Neuronal stem cell (in vitro differentiated cells): ENCODE results near the gene GASK1B.
A peak's percentile ranks its signal among the peaks of the same experiment; 100 is the strongest.

Experiments used
- DNase-seq: peaks from one replicate; pipeline ENCODE4 v3.0.0-alpha.2; 2013; ENCODE audit warnings: low spot score
- H2AFZ ChIP-seq: one replicate; pipeline ENCODE4 v1.6.1; 2013; ENCODE audit warnings: mild to moderate bottlenecking, low read length, inconsistent platforms
- H2AK5ac ChIP-seq: 2 replicates; pipeline ENCODE4 v1.6.1; 2013; ENCODE audit warnings: low read depth, mild to moderate bottlenecking, inconsistent platforms, low read length, moderate library complexity, mixed read lengths
- H2BK120ac ChIP-seq: 2 replicates; pipeline ENCODE4 v1.6.1; 2013; ENCODE audit warnings: low read depth, mild to moderate bottlenecking, inconsistent platforms, low read length, moderate library complexity, mixed read lengths
- H2BK12ac ChIP-seq: one replicate; pipeline ENCODE4 v1.6.1; 2013; ENCODE audit warnings: low read length, inconsistent platforms
- H2BK15ac ChIP-seq: 2 replicates; pipeline ENCODE4 v1.6.1; 2013; ENCODE audit warnings: mild to moderate bottlenecking, low read length, inconsistent platforms, mixed read lengths
- H2BK5ac ChIP-seq: one replicate; pipeline ENCODE4 v1.6.1; 2013; ENCODE audit warnings: inconsistent platforms, mild to moderate bottlenecking, low read length, moderate library complexity
- H3K14ac ChIP-seq: one replicate; pipeline ENCODE4 v1.6.1; 2013; ENCODE audit warnings: low read length, inconsistent platforms
- H3K18ac ChIP-seq: 2 replicates; pipeline ENCODE4 v1.6.1; 2013; ENCODE audit warnings: low read length, inconsistent platforms
- H3K23ac ChIP-seq: 2 replicates; pipeline ENCODE4 v1.6.1; 2013; ENCODE audit warnings: low read depth, mild to moderate bottlenecking, mixed read lengths, low read length, inconsistent platforms; ENCODE audit not compliant: poor library complexity
- H3K27ac ChIP-seq: replicated peaks from 3 replicates; pipeline ENCODE4 v1.5.1; 2013; ENCODE audit warnings: low read length, inconsistent platforms
- H3K27me3 ChIP-seq, 3 experiments: 2 replicates each; pipeline ENCODE4 v1.6.1; 2013; ENCODE audit warnings: low read length in 3 of 3, mild to moderate bottlenecking in 2 of 3, inconsistent platforms in 1 of 3, low read depth in 1 of 3, mixed read lengths in 1 of 3, moderate library complexity in 1 of 3; ENCODE audit not compliant: control insufficient read depth in 3 of 3, insufficient read depth in 3 of 3
- H3K36me3 ChIP-seq, 2 donors: replicated peaks in 1 of 2; 2 replicates each; pipeline ENCODE4 v1.6.1; 2013; ENCODE audit warnings: low read length in 2 of 2; ENCODE audit not compliant: control insufficient read depth in 2 of 2, insufficient read depth in 2 of 2
- H3K4ac ChIP-seq: 2 replicates; pipeline ENCODE4 v1.6.1; 2013; ENCODE audit warnings: inconsistent platforms, mild to moderate bottlenecking, low read length, moderate library complexity
- H3K4me1 ChIP-seq, 2 donors: 1 replicate in 1 of 2; 2 replicates in 1 of 2; pipeline ENCODE4 v1.6.1; 2013; ENCODE audit warnings: low read length in 2 of 2, low read depth in 1 of 2; ENCODE audit not compliant: control insufficient read depth in 2 of 2, insufficient read depth in 1 of 2
- H3K4me2 ChIP-seq: one replicate; pipeline ENCODE4 v1.6.1; 2013; ENCODE audit warnings: mild to moderate bottlenecking, low read length, inconsistent platforms; ENCODE audit not compliant: insufficient read depth, poor library complexity, severe bottlenecking
- H3K4me3 ChIP-seq, 2 donors: 2 replicates each; pipeline ENCODE4 v1.5.1; 2013; ENCODE audit warnings: low read length in 2 of 2, mild to moderate bottlenecking in 2 of 2, inconsistent platforms in 1 of 2, moderate library complexity in 1 of 2
- H3K79me1 ChIP-seq: one replicate; pipeline ENCODE4 v1.6.1; 2013; ENCODE audit warnings: low read depth, mild to moderate bottlenecking, inconsistent platforms, low read length, moderate library complexity
- H3K9ac ChIP-seq: one replicate; pipeline ENCODE4 v1.6.1; 2013; ENCODE audit warnings: mild to moderate bottlenecking, low read depth, low read length, inconsistent platforms; ENCODE audit not compliant: poor library complexity
- H3K9me3 ChIP-seq, 2 donors: replicated peaks in 1 of 2; 2 replicates each; pipeline versions ENCODE3 to v1.6.1; 2013; ENCODE audit warnings: low read length in 2 of 2, mild to moderate bottlenecking in 2 of 2, inconsistent platforms in 1 of 2, low read depth in 1 of 2, mixed read lengths in 1 of 2, moderate library complexity in 1 of 2; ENCODE audit not compliant: control insufficient read depth in 2 of 2, insufficient read depth in 1 of 2
- H4K8ac ChIP-seq: one replicate; pipeline ENCODE4 v1.6.1; 2013; ENCODE audit warnings: low read depth, mild to moderate bottlenecking, inconsistent platforms, low read length, moderate library complexity
- H4K91ac ChIP-seq: one replicate; pipeline ENCODE4 v1.6.1; 2013; ENCODE audit warnings: low read length, low read depth, mild to moderate bottlenecking, inconsistent platforms; ENCODE audit not compliant: poor library complexity
- WGBS, 2 donors: extraction: QIAGEN DNeasy Blood & Tissue Kit; methylation state at CpG; one replicate each; pipeline ENCODE4 v1.1.7; 2013; ENCODE audit warnings: missing lambda C conversion rate in 2 of 2, mixed read lengths in 1 of 2; ENCODE audit not compliant: insufficient read length in 2 of 2, insufficient replicate concordance in 1 of 2; ENCODE audit errors: extremely low coverage in 2 of 2; 5-methylcytosine and 5-hydroxymethylcytosine counted together

Gene GASK1B

DNA sequence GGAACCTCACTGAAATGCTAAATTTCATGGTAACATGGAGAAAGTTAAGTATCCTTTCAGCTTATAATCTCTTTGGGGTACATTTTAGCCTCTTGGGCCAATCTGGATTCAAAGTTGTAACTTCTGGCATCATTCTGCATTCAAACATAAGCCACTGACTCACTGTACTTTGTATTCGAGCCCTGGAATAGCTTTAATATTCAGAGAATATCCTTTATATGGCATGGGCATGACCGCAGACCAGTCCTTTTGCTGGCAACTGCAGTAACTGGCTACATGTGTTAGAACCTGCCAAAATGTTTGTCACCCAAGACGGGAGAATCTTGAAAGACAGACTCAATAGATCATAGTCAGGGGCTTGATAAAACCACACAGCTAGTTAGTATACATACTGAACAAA is 3.3 kb downstream of the GASK1B start:
- no peak overlapping the region for H3K4me3 ChIP-seq

GRCh38 chr4:158168606-158169005 is 4.2 kb downstream of the GASK1B start:
- no peaks in the 10 kb centered on the region for H3K9me3 ChIP-seq
- no peaks in the 10 kb centered on the region for H3K79me1 ChIP-seq
- H4K8ac ChIP-seq: no peak overlapping the region
- no peaks in the 10 kb centered on the region for H3K36me3 ChIP-seq
- H3K9ac ChIP-seq: no peak overlapping the region
- no peaks in the 10 kb centered on the region for H3K27me3 ChIP-seq
- H3K23ac ChIP-seq: no peak overlapping the region
- no peak overlapping the region for H3K4ac ChIP-seq
- H2AFZ ChIP-seq: no peak overlapping the region
- H3K14ac ChIP-seq: no peak overlapping the region
- no peak overlapping the region for H2BK120ac ChIP-seq
- DNase-seq: no peak
- peaks cover 0 to 8% of the 10 kb centered on the region in 2 donors for H3K4me1 ChIP-seq
- no peak overlapping the region for H2BK12ac ChIP-seq
- WGBS, 2 donors: no CpG with 5 or more reads among the region's 5 CpGs
- H2BK5ac ChIP-seq: no peak overlapping the region
- no peak overlapping the region for H4K91ac ChIP-seq
- no peak overlapping the region for H2AK5ac ChIP-seq
- H2BK15ac ChIP-seq: no peak overlapping the region
- no peak overlapping the region for H3K4me3 ChIP-seq
- no peak overlapping the region for H3K18ac ChIP-seq
- H3K4me2 ChIP-seq: no peak overlapping the region
- H3K27ac ChIP-seq: no peak overlapping the region

More for the DNA sequence above, 3.3 kb downstream of the GASK1B start:
- H4K91ac ChIP-seq: no peak overlapping the region
- no peak overlapping the region for H2BK12ac ChIP-seq
- no peak overlapping the region for H2BK5ac ChIP-seq
- no peak overlapping the region for H3K4ac ChIP-seq
- no peak overlapping the region for H3K18ac ChIP-seq
- no peak overlapping the region for H2BK15ac ChIP-seq
- H4K8ac ChIP-seq: no peak overlapping the region
- H2AFZ ChIP-seq: no peak overlapping the region
- no peak overlapping the region for H3K23ac ChIP-seq
- H3K4me1 ChIP-seq: peaks cover 0 to 8% of the 10 kb centered on the region in 2 donors
- WGBS, 2 donors: no CpG with 5 or more reads among the region's 3 CpGs
- no peaks in the 10 kb centered on the region for H3K27me3 ChIP-seq
- no peak overlapping the region for H2BK120ac ChIP-seq
- no peaks in the 10 kb centered on the region for H3K79me1 ChIP-seq
- no peak overlapping the region for H3K27ac ChIP-seq
- H3K36me3 ChIP-seq: no peaks in the 10 kb centered on the region
- no peak overlapping the region for H3K14ac ChIP-seq
- no peak overlapping the region for H2AK5ac ChIP-seq
- no peak for DNase-seq
- H3K9ac ChIP-seq: no peak overlapping the region
- H3K4me2 ChIP-seq: no peak overlapping the region
- H3K9me3 ChIP-seq: no peaks in the 10 kb centered on the region

DNA sequence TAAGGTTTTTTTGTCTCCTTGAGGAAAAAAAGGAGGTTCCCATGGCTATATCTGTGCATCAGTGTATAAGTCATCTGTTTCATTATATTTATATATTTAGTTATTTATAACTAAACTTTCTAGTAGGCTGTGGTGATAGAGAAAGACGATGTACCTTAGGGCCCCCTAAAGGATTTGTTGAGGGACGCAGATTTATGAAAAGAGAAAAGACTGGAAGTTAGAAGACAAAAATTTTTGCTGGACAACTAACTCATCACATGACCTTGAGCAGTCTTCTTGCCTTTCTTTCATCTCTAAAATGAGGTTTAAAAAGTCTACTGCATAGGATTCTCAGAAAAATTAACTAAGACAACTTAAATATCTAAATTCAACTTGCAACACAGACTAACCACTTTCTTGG is 6.1 kb downstream of the GASK1B start:
- H3K9ac ChIP-seq: no peak overlapping the region
- no peak overlapping the region for H3K14ac ChIP-seq
- H2BK120ac ChIP-seq: no peak overlapping the region
- no peak overlapping the region for H4K8ac ChIP-seq
- no peak overlapping the region for H3K18ac ChIP-seq
- H2BK5ac ChIP-seq: no peak overlapping the region
- H2AK5ac ChIP-seq: no peak overlapping the region
- no peak for DNase-seq
- H3K27ac ChIP-seq: no peak overlapping the region
- H3K4me1 ChIP-seq: peaks cover 0 to 4% of the 10 kb centered on the region in 2 donors
- no peak overlapping the region for H2AFZ ChIP-seq
- no peak overlapping the region for H2BK15ac ChIP-seq
- H3K4ac ChIP-seq: no peak overlapping the region
- no peaks in the 10 kb centered on the region for H3K27me3 ChIP-seq
- H2BK12ac ChIP-seq: no peak overlapping the region
- no peak overlapping the region for H3K4me3 ChIP-seq
- H3K4me2 ChIP-seq: no peak overlapping the region
- no CpG with 5 or more reads among the region's 2 CpGs for WGBS, 2 donors
- no peaks in the 10 kb centered on the region for H3K36me3 ChIP-seq
- no peaks in the 10 kb centered on the region for H3K9me3 ChIP-seq
- no peak overlapping the region for H3K23ac ChIP-seq
- H3K79me1 ChIP-seq: no peaks in the 10 kb centered on the region
- no peak overlapping the region for H4K91ac ChIP-seq

GRCh38 chr4:158164768-158165213 is 8.0 kb downstream of the GASK1B start:
- no peak overlapping the region for H3K4me2 ChIP-seq
- no peak for DNase-seq
- no peak overlapping the region for H3K4ac ChIP-seq
- no peak overlapping the region for H3K4me3 ChIP-seq
- no CpG with 5 or more reads among the region's 3 CpGs for WGBS, 2 donors
- H2AFZ ChIP-seq: peak overlapping the region; percentile 13
- no peak overlapping the region for H2AK5ac ChIP-seq
- H2BK120ac ChIP-seq: no peak overlapping the region
- no peaks in the 10 kb centered on the region for H3K79me1 ChIP-seq
- H3K27ac ChIP-seq: no peak overlapping the region
- H3K4me1 ChIP-seq: peaks cover 0 to 4% of the 10 kb centered on the region in 2 donors
- no peaks in the 10 kb centered on the region for H3K27me3 ChIP-seq
- no peak overlapping the region for H3K14ac ChIP-seq
- H3K9ac ChIP-seq: no peak overlapping the region
- no peak overlapping the region for H2BK5ac ChIP-seq
- no peak overlapping the region for H4K8ac ChIP-seq
- no peak overlapping the region for H3K23ac ChIP-seq
- H2BK12ac ChIP-seq: no peak overlapping the region
- H3K9me3 ChIP-seq: no peaks in the 10 kb centered on the region
- no peak overlapping the region for H3K18ac ChIP-seq
- H2BK15ac ChIP-seq: no peak overlapping the region
- no peak overlapping the region for H4K91ac ChIP-seq
- H3K36me3 ChIP-seq: no peaks in the 10 kb centered on the region
